OCI-LY7 (cell line): ENCODE data around the gene GYG1. TPM values are rescaled to one million over a fixed set of nuclear protein-coding genes. Genes with fewer than 3 reads are reported as not detected.

Experiments
- BruUV-seq: library from RNA; stranded (reverse); fragments of 400-500 nt; replicated peaks from 2 replicates; lab custom pipeline; 2021; lab: Mats Ljungman, UMichigan
- CTCF ChIA-PET: fragments of 300-600 bp; sonication (Branson Sonifier 250); formaldehyde crosslinking; loops from one replicate; lab custom pipeline; 2022; ENCODE audit warnings: antibody characterized with exemption; ENCODE audit not compliant: unreplicated experiment; lab: Charles Lee
- POLR2A ChIA-PET: fragments of 300-600 bp; sonication (Branson Sonifier 250); formaldehyde crosslinking; loops from one replicate; lab custom pipeline; 2022; ENCODE audit warnings: antibody characterized with exemption; lab: Charles Lee
- DNase-seq: peaks from one replicate; pipeline ENCODE4 v3.0.0-alpha.2; 2015; ENCODE audit warnings: low spot score
- H2AFZ ChIP-seq: fragments of 200-600 bp; sonication (generic), shearing (Covaris generic); 2 replicates; pipeline ENCODE4 v1.6.1; 2014; ENCODE audit warnings: mild to moderate bottlenecking, antibody characterized with exemption, low read length, moderate library complexity
- H3K27ac ChIP-seq: fragments of 200-600 bp; sonication (generic); 2 replicates; pipeline ENCODE4 v1.5.1; 2014; ENCODE audit warnings: mixed run types, low read depth, mild to moderate bottlenecking, moderate library complexity, low read length, inconsistent platforms; ENCODE audit not compliant: poor library complexity, severe bottlenecking
- H3K36me3 ChIP-seq: fragments of 200-600 bp; sonication (generic); 2 replicates; pipeline ENCODE4 v1.6.1; 2014; ENCODE audit warnings: mild to moderate bottlenecking, antibody characterized with exemption, low read length, moderate library complexity, mixed read lengths; ENCODE audit not compliant: insufficient read depth
- H3K4me1 ChIP-seq: fragments of 200-600 bp; sonication (generic); 2 replicates; pipeline ENCODE4 v1.5.1; 2014; ENCODE audit warnings: mild to moderate bottlenecking, low read length; ENCODE audit not compliant: insufficient read depth, poor library complexity, severe bottlenecking
- H3K4me2 ChIP-seq: fragments of 200-600 bp; sonication (generic); 2 replicates; pipeline ENCODE4 v1.6.1; 2014; ENCODE audit warnings: mild to moderate bottlenecking, low read length
- H3K4me3 ChIP-seq: fragments of 200-600 bp; sonication (generic); 2 replicates; pipeline ENCODE4 v1.5.1; 2014; ENCODE audit warnings: mild to moderate bottlenecking, low read depth, low read length; ENCODE audit not compliant: poor library complexity, severe bottlenecking
- H3K79me2 ChIP-seq: fragments of 200-600 bp; sonication (generic); 2 replicates; pipeline ENCODE4 v1.6.1; 2016; ENCODE audit warnings: low read depth, mild to moderate bottlenecking, low read length, moderate library complexity, mixed read lengths; ENCODE audit not compliant: insufficient read depth
- H3K9me2 ChIP-seq: fragments of 200-600 bp; sonication (generic); 2 replicates; pipeline ENCODE4 v1.6.1; 2016; ENCODE audit warnings: mild to moderate bottlenecking, low read length, mixed read lengths; ENCODE audit not compliant: insufficient read depth
- H3K9me3 ChIP-seq: fragments of 200-600 bp; sonication (generic); 2 replicates; pipeline ENCODE4 v1.6.1; 2014; ENCODE audit warnings: mild to moderate bottlenecking, mixed run types, low read length, mixed read lengths
- H4K20me1 ChIP-seq: fragments of 200-600 bp; sonication (generic); 2 replicates; pipeline ENCODE4 v1.6.1; 2014; ENCODE audit warnings: mild to moderate bottlenecking, antibody characterized with exemption, low read length, moderate library complexity, mixed read lengths; ENCODE audit not compliant: insufficient read depth
- EZH2phosphoT487 ChIP-seq: fragments of 200-600 bp; sonication (generic); IDR thresholded peaks from 2 replicates; pipeline ENCODE4 v1.6.1; 2018; ENCODE audit warnings: low read depth, borderline replicate concordance, mild to moderate bottlenecking, mixed run types, antibody characterized with exemption, low read length, moderate library complexity, mixed read lengths
- intact Hi-C: fragments of 100-400 bp; cut with micrococcal nuclease; formaldehyde crosslinking; loops from one replicate; pipeline ENCODE4 v1.10.0; 2022; ENCODE audit not compliant: unreplicated experiment
- total RNA-seq, 2 experiments: library from RNA; depleted of rRNA in 1 of 2; stranded (reverse); fragments of >200 nt in 1 of 2; shearing (Covaris generic) in 1 of 2; gene quantifications; 2 replicates each; pipeline ENCODE4 v1.2.3, GENCODE V29; 2014 to 2022
- TF ChIP-seq, protein P1 (sequence below): fragments of 200-600 bp; sonication (generic); conservative IDR thresholded peaks from 2 replicates; pipeline ENCODE4 v1.5.1; 2014; ENCODE audit warnings: mild to moderate bottlenecking, antibody characterized with exemption, low read length, moderate library complexity, mixed read lengths

The GYG1 gene
- total RNA-seq, 2 experiments from 2014 or later, result 11.5 to 53.6 TPM

DNA sequence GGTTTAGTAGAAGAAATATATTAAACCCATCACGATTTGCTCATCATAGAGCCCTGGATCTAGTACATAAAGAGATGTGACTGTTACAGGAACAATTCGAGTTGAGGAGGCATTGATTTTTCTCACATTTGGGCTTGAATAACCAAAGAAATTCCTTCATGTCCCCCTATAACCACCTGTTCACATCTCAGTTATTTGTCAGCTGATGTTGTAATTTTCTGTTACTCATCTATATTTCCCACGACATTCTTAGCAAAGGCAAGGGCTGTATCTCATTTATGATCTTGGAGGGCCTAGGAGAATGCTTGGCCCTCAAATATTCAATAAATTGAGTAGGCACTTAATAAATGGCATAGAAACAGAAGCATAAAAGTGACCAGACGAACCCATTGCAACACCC, 36.4 kb upstream of the GYG1 start:
- BruUV-seq, result no TSS peak
- no peak overlapping the region for H3K4me3 ChIP-seq
- peaks cover 3% of the 10 kb centered on the region for H3K4me1 ChIP-seq
- no peaks in the 10 kb centered on the region for H3K9me3 ChIP-seq
- H3K27ac ChIP-seq, result no peak overlapping the region
- H3K4me2 ChIP-seq, result no peak overlapping the region
- ChIA-PET CTCF (interaction anchor here (0.9 to 1.3 kb wide), 2 partner anchors 162 to 321 kb away, joined by 3 read pairs; no protein-coding TSS in a partner anchor), POLR2A (interaction anchor here (0.6 to 2.1 kb wide), 13 partner anchors 8 to 1225 kb away, joined by 3 to 9 read pairs (median 4); partner anchors contain the start of gene HPS3)
- H3K79me2 ChIP-seq, result no peaks in the 10 kb centered on the region
- H3K36me3 ChIP-seq, result no peaks in the 10 kb centered on the region
- H4K20me1 ChIP-seq, result no peaks in the 10 kb centered on the region
- no peak for DNase-seq
- no peaks in the 10 kb centered on the region for H3K9me2 ChIP-seq
- no peak overlapping the region for H2AFZ ChIP-seq
- intact Hi-C loops, result loop anchor here (1.0 to 10.0 kb wide), 4 partner anchors 165 to 762 kb away; no protein-coding TSS in a partner anchor
- TF ChIP-seq, protein P1, sequence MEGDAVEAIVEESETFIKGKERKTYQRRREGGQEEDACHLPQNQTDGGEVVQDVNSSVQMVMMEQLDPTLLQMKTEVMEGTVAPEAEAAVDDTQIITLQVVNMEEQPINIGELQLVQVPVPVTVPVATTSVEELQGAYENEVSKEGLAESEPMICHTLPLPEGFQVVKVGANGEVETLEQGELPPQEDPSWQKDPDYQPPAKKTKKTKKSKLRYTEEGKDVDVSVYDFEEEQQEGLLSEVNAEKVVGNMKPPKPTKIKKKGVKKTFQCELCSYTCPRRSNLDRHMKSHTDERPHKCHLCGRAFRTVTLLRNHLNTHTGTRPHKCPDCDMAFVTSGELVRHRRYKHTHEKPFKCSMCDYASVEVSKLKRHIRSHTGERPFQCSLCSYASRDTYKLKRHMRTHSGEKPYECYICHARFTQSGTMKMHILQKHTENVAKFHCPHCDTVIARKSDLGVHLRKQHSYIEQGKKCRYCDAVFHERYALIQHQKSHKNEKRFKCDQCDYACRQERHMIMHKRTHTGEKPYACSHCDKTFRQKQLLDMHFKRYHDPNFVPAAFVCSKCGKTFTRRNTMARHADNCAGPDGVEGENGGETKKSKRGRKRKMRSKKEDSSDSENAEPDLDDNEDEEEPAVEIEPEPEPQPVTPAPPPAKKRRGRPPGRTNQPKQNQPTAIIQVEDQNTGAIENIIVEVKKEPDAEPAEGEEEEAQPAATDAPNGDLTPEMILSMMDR, result no peak
- TF ChIP-seq EZH2phosphoT487, result no peak

DNA sequence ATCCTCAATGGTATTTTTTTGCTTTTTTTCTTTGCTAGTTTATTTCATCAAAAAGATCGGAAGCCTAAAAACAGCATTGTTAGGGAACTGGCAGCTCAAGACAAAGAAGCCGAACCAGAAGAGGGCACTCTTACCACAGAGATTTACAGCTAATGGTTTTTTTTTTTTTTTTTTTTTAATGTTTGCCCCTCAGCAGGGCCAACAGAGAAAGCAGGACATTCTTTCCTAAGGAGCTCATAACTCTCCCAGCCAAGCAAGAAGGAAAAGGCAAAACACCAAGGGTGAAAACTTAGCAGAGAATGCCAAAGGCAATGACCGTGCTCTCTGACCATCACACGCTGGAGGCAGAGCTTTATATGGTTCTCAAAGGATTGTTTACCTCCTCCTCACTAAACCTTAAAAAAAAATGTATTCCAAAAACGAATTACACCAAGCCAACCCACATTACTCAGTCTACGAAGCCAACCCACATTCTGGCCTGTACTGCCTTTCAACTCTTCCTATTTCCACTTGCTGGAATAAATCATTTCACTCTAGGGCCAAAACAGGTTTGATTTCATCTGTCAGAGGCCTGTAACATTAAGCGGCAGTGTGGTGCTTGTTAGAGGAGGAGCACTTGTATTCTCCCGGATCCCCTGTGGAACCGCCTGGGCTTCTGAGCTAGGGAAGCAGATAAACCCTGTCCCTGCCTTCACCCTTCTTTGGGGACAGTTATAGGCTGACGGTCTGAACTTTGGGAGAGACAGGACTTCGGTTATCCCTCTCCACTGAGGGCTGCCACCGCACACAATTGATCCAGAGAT, 35.6 kb upstream of the GYG1 start:
- H4K20me1 ChIP-seq, result no peaks in the 10 kb centered on the region
- H3K4me2 ChIP-seq, result no peak overlapping the region
- no peaks in the 10 kb centered on the region for H3K79me2 ChIP-seq
- H2AFZ ChIP-seq, result no peak overlapping the region
- DNase-seq, result peak; percentile 70
- BruUV-seq, result no TSS peak
- H3K9me3 ChIP-seq, result no peaks in the 10 kb centered on the region
- H3K27ac ChIP-seq, result no peak overlapping the region
- H3K9me2 ChIP-seq, result no peaks in the 10 kb centered on the region
- ChIA-PET POLR2A (interaction anchor here (0.6 to 1.1 kb wide), 15 partner anchors 33 to 1481 kb away, joined by 3 to 8 read pairs (median 3); partner anchors contain the start of gene HPS3), CTCF (interaction anchor here (0.9 to 1.3 kb wide), 2 partner anchors 161 to 320 kb away, joined by 3 read pairs; no protein-coding TSS in a partner anchor)
- TF ChIP-seq, protein P1, result peak; percentile 91
- no peak for TF ChIP-seq EZH2phosphoT487
- no peak overlapping the region for H3K4me3 ChIP-seq
- H3K36me3 ChIP-seq, result no peaks in the 10 kb centered on the region
- H3K4me1 ChIP-seq, result peaks cover 3% of the 10 kb centered on the region
- intact Hi-C loops, result loop anchor here (1.0 to 10.0 kb wide), 4 partner anchors 165 to 762 kb away; no protein-coding TSS in a partner anchor
